ENCODE measurements around the gene EXOC1. TPM values are rescaled to one million over a fixed set of nuclear protein-coding genes. Genes with fewer than 3 reads are reported as not detected.

The EXOC1 gene
- total RNA-seq, 1 experiment from 2014 or later = 21.2 TPM

DNA sequence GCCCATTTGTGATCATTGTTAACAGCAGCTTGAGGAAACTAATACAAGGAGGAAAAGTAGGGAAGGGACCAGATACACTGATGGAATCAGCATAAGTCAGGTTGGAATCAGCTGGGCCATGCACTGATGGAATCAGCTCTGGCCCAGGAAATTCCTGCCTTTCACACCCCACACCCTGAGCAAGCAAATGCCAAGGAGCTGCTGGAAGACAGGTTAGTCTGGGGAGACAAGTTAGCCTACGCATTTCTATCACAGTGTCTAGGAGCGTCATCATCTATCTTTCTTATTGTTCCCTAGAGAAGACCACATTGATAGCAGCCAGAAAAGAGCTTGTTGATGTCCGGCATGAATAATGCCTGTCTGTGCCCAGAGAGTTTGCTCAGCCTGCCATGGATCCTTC is 79.1 kb downstream of the EXOC1 start:
- no peaks in the 10 kb centered on the region for H3K79me1 ChIP-seq (ENCODE audit: insufficient read depth, low read depth, low read length, poor library complexity, severe bottlenecking)
- no peaks in the 10 kb centered on the region for H3K23me2 ChIP-seq (ENCODE audit: insufficient read length, low read depth, low read length, poor library complexity, severe bottlenecking)
- no peak overlapping the region for H3K27ac Mint-ChIP-seq
- peaks cover 2% of the 10 kb centered on the region; the same call in 1 of the 2 replicates for H3K4me1 ChIP-seq (ENCODE audit: insufficient read depth, low read length)
- H3K79me2 ChIP-seq (ENCODE audit: insufficient read depth, low read length) = no peaks in the 10 kb centered on the region
- peaks cover 21 to 27% of the 10 kb centered on the region in 2 experiments for H3K9me3 Mint-ChIP-seq
- WGBS (ENCODE audit: extremely low coverage, insufficient read length, low lambda C conversion rate) = no CpG with 5 or more reads among the region's 3 CpGs
- peaks cover 8% of the 10 kb centered on the region in 2 experiments for H3K4me1 Mint-ChIP-seq
- no peak overlapping the region for H2BK5ac ChIP-seq (ENCODE audit: insufficient read length, low read length)
- H4K8ac ChIP-seq (replicated peaks; ENCODE audit: insufficient read length, low read depth, low read length) = no peak overlapping the region
- no peak overlapping the region for H2BK15ac ChIP-seq (ENCODE audit: low read depth, low read length)
- no peak overlapping the region for H2BK20ac ChIP-seq (ENCODE audit: low read depth, low read length, poor library complexity, severe bottlenecking)
- no peak overlapping the region for H3K23ac ChIP-seq (ENCODE audit: insufficient read length, low read depth, low read length)
- H3T11ph ChIP-seq (ENCODE audit: low read length) = no peak overlapping the region
- no peak for DNase-seq
- H2AK5ac ChIP-seq (ENCODE audit: insufficient read length, low read length) = no peak overlapping the region
- no peaks in the 10 kb centered on the region for H3K27me3 ChIP-seq (ENCODE audit: insufficient read depth, low read length)
- H3K36me3 Mint-ChIP-seq (ENCODE audit: insufficient read depth in 1 of 3, low read depth in 3 of 3) = peaks cover 13 to 29% (median 15%) of the 10 kb centered on the region in 3 experiments
- no peak overlapping the region for H3K4me2 ChIP-seq (ENCODE audit: insufficient read depth, insufficient read length, low read length)
- H3K56ac ChIP-seq (ENCODE audit: insufficient read length, low read depth, low read length) = no peak overlapping the region
- H3K27me3 Mint-ChIP-seq (ENCODE audit: low read depth) = no peaks in the 10 kb centered on the region
- H2AFZ ChIP-seq (ENCODE audit: low read length) = no peak overlapping the region
- TF ChIP-seq CTCF (conservative IDR thresholded peaks at IDR 0.05) = no peak
- H3K9me3 ChIP-seq (ENCODE audit: control insufficient read depth, low read depth, low read length) = no peaks in the 10 kb centered on the region
- no peak overlapping the region for H3K9ac ChIP-seq (ENCODE audit: extremely low read depth, insufficient read length, low read length)
- no peak overlapping the region for H4K5ac ChIP-seq (ENCODE audit: insufficient read length, low read depth, low read length)
- no peak overlapping the region for H2BK120ac ChIP-seq (ENCODE audit: low read depth, low read length, poor library complexity, severe bottlenecking)
- H3K4me3 Mint-ChIP-seq = no peak overlapping the region
- H4K91ac ChIP-seq (ENCODE audit: insufficient read length, low read depth, low read length) = no peak overlapping the region
- no peak overlapping the region for H2BK12ac ChIP-seq (ENCODE audit: insufficient read length, low read depth, low read length)
- no peak overlapping the region for H3K14ac ChIP-seq (ENCODE audit: insufficient read depth, low read length)
- H3K18ac ChIP-seq (ENCODE audit: insufficient read length, low read depth, low read length) = no peak overlapping the region
- H4K20me1 ChIP-seq (ENCODE audit: control insufficient read depth, insufficient read depth, insufficient read length) = no peaks in the 10 kb centered on the region
- no peak overlapping the region for H3K27ac ChIP-seq (ENCODE audit: insufficient read length, low read depth, low read length)
- H3K4ac ChIP-seq (ENCODE audit: low read depth, low read length) = no peak overlapping the region
